ENCODE results near the gene PEPD. TPM values are rescaled to one million over a fixed set of nuclear protein-coding genes. Genes with fewer than 3 reads are reported as not detected.

The PEPD gene
- total and polyA plus RNA-seq, 4 donors = 37.3 to 211 (median 117) TPM

- TF ChIP-seq GABPA (IDR thresholded peaks at IDR 0.05 in 1 of 2, conservative IDR thresholded peaks at IDR 0.05 in 1 of 2) (no peak), TAF1 (conservative IDR thresholded peaks at IDR 0.05) (no peak), EGR1 (IDR thresholded peaks at IDR 0.05; ENCODE audit: low read depth in 2 of 2) (no peak), RXRA (IDR thresholded peaks at IDR 0.05) (no peak), REST (IDR thresholded peaks at IDR 0.05) (no peak), FOXA2 (IDR thresholded peaks at IDR 0.05) (no peak), RAD21 (IDR thresholded peaks at IDR 0.05) (no peak), YY1 (IDR thresholded peaks at IDR 0.05) (no peak), HNF4A (conservative IDR thresholded peaks at IDR 0.05) (no peak), SP1 (IDR thresholded peaks at IDR 0.05) (no peak), HNF4G (IDR thresholded peaks at IDR 0.05) (no peak), JUND (IDR thresholded peaks at IDR 0.05) (no peak), FOXA1 (IDR thresholded peaks at IDR 0.05) (no peak)
- TF ChIP-seq, protein P1, sequence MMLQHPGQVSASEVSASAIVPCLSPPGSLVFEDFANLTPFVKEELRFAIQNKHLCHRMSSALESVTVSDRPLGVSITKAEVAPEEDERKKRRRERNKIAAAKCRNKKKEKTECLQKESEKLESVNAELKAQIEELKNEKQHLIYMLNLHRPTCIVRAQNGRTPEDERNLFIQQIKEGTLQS (IDR thresholded peaks at IDR 0.05) = no peak
- TF ChIP-seq, protein P2, sequence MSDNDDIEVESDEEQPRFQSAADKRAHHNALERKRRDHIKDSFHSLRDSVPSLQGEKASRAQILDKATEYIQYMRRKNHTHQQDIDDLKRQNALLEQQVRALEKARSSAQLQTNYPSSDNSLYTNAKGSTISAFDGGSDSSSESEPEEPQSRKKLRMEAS (IDR thresholded peaks at IDR 0.05) = no peak
- Histone ChIP-seq H3K9me3 (ENCODE audit: control insufficient read depth in 4 of 4, low read length in 3 of 4) (no peaks in the 10 kb centered on the region), H3K27me3 (ENCODE audit: control insufficient read depth in 4 of 4, insufficient read depth in 4 of 4, low read length in 3 of 4) (no peaks in the 10 kb centered on the region), H3K9ac (ENCODE audit: low read depth in 1 of 2, low read length in 2 of 2) (no peak overlapping the region), H3K36me3 (ENCODE audit: control insufficient read depth in 4 of 4, insufficient read depth in 3 of 4, low read depth in 1 of 4, low read length in 3 of 4) (peaks cover 0 to 5% (median 3%) of the 10 kb centered on the region in 4 donors), H3K27ac (ENCODE audit: low read depth in 1 of 2, low read length in 2 of 2) (no peak overlapping the region), H3K4me1 (ENCODE audit: control insufficient read depth in 4 of 4, insufficient read depth in 4 of 4, low read length in 3 of 4) (peaks cover 16 to 59% (median 44%) of the 10 kb centered on the region in 4 donors), H3K4me3 (ENCODE audit: low read depth in 1 of 3, low read length in 3 of 3) (no peak overlapping the region)
- DNase-seq (ENCODE audit: low spot score) = no peak
- WGBS = 100% methylated on average over 1 of the region's 1 CpG
These were observed 15.1 kb downstream of the PEPD start for GRCh38 chr19:33506498-33506897.

GRCh38 chr19:33505823-33506222 is 15.8 kb downstream of the PEPD start:
- DNase-seq (ENCODE audit: low spot score) = no peak
- H3K9me3 ChIP-seq (ENCODE audit: control insufficient read depth in 4 of 4, low read length in 3 of 4) = no peaks in the 10 kb centered on the region
- peaks cover 0 to under 1% (median 0%) of the 10 kb centered on the region in 4 donors for H3K36me3 ChIP-seq (ENCODE audit: control insufficient read depth in 4 of 4, insufficient read depth in 3 of 4, low read depth in 1 of 4, low read length in 3 of 4)
- no peak overlapping the region for H3K4me3 ChIP-seq (ENCODE audit: low read depth in 1 of 3, low read length in 3 of 3)
- no peaks in the 10 kb centered on the region for H3K27me3 ChIP-seq (ENCODE audit: control insufficient read depth in 4 of 4, insufficient read depth in 4 of 4, low read length in 3 of 4)
- peaks cover 14 to 58% (median 44%) of the 10 kb centered on the region in 4 donors for H3K4me1 ChIP-seq (ENCODE audit: control insufficient read depth in 4 of 4, insufficient read depth in 4 of 4, low read length in 3 of 4)
- TF ChIP-seq TAF1 (conservative IDR thresholded peaks at IDR 0.05) (no peak), HNF4A (conservative IDR thresholded peaks at IDR 0.05) (no peak)
- WGBS = 98% methylated on average over 1 of the region's 1 CpG
- H3K9ac ChIP-seq (ENCODE audit: low read depth in 1 of 2, low read length in 2 of 2) = no peak overlapping the region
- H3K27ac ChIP-seq (ENCODE audit: low read depth in 1 of 2, low read length in 2 of 2) = no peak overlapping the region

- no peaks in the 10 kb centered on the region for H3K9me3 ChIP-seq (ENCODE audit: control insufficient read depth in 4 of 4, low read length in 3 of 4)
- 93% methylated on average over 16 of the region's 16 CpGs for WGBS
- no peaks in the 10 kb centered on the region for H3K27me3 ChIP-seq (ENCODE audit: control insufficient read depth in 4 of 4, insufficient read depth in 4 of 4, low read length in 3 of 4)
- H3K27ac ChIP-seq (ENCODE audit: low read depth in 1 of 2, low read length in 2 of 2) = no peak overlapping the region
- H3K4me1 ChIP-seq (ENCODE audit: control insufficient read depth in 4 of 4, insufficient read depth in 4 of 4, low read length in 3 of 4) = peaks cover 16 to 61% (median 47%) of the 10 kb centered on the region in 4 donors
- DNase-seq (ENCODE audit: low spot score) = no peak
- TF ChIP-seq FOXA1 (IDR thresholded peaks at IDR 0.05) = no peak
- no peak for TF ChIP-seq HNF4G (IDR thresholded peaks at IDR 0.05)
- no peak for TF ChIP-seq RAD21 (IDR thresholded peaks at IDR 0.05)
- TF ChIP-seq REST (IDR thresholded peaks at IDR 0.05) = no peak
- no peak for TF ChIP-seq CTCF (IDR thresholded peaks at IDR 0.05; ENCODE audit: low read depth, low read length, missing input control)
- no peak for TF ChIP-seq TAF1 (conservative IDR thresholded peaks at IDR 0.05)
- no peak for TF ChIP-seq GABPA (IDR thresholded peaks at IDR 0.05 in 1 of 2, conservative IDR thresholded peaks at IDR 0.05 in 1 of 2)
- TF ChIP-seq HNF4A (conservative IDR thresholded peaks at IDR 0.05) = no peak
- TF ChIP-seq FOXA2 (IDR thresholded peaks at IDR 0.05) = no peak
- TF ChIP-seq, protein P1 (IDR thresholded peaks at IDR 0.05) = no peak
- TF ChIP-seq, protein P2 (IDR thresholded peaks at IDR 0.05) = no peak
- no peak for TF ChIP-seq RXRA (IDR thresholded peaks at IDR 0.05)
- peaks cover 0 to 6% (median 4%) of the 10 kb centered on the region in 4 donors for H3K36me3 ChIP-seq (ENCODE audit: control insufficient read depth in 4 of 4, insufficient read depth in 3 of 4, low read depth in 1 of 4, low read length in 3 of 4)
- no peak overlapping the region for H3K4me3 ChIP-seq (ENCODE audit: low read depth in 1 of 3, low read length in 3 of 3)
- no peak overlapping the region for H3K9ac ChIP-seq (ENCODE audit: low read depth in 1 of 2, low read length in 2 of 2)
These were observed 16.4 kb downstream of the PEPD start for GRCh38 chr19:33505148-33505547.

All from liver (tissue), 9 donors.